Umbilical cord (tissue), 2 donors: ENCODE measurements around the gene NLGN1. TPM values are rescaled to one million over a fixed set of nuclear protein-coding genes. Genes with fewer than 3 reads are reported as not detected.
A peak's percentile ranks its signal among the peaks of the same experiment; 100 is the strongest.
"Not testable (repeated sequence)": the region's sequence is repeated elsewhere in the genome, so short reads cannot be mapped to it uniquely, and the experiment has no call there.

Experiments used
- DNase-seq: peaks from one replicate; pipeline ENCODE4 v3.0.0-alpha.2; 2015; ENCODE audit warnings: low spot score
- total RNA-seq: library from RNA; depleted of rRNA; stranded (reverse); fragments of >200 nt; gene quantifications from one replicate; pipeline ENCODE4 v1.2.3, GENCODE V29; 2014; ENCODE audit warnings: low replicate concordance; ENCODE audit not compliant: insufficient read depth

Gene NLGN1
- total RNA-seq, 1 donor from 2014 or later: 8.7 TPM

DNA sequence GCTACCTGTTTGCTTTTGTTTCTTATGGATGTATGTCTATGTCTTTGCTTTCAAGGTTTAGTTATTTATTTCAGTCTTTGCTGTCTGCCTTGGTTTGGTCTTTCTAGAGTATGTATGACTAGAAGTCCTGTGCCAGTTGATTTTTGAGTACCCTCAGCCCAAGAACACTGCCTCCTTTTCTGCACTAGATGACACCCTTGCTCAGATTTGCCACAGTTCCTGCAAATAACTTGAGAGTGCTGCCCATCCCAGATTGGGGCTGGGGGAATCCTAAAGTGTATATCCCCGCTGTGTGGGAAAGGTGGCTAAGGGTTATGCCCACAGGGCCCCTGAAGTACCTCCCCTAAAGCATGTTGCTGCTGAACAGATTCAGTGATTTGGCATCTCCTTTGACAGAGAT is 32.0 kb downstream of the NLGN1 start:
- DNase-seq: no peak

DNA sequence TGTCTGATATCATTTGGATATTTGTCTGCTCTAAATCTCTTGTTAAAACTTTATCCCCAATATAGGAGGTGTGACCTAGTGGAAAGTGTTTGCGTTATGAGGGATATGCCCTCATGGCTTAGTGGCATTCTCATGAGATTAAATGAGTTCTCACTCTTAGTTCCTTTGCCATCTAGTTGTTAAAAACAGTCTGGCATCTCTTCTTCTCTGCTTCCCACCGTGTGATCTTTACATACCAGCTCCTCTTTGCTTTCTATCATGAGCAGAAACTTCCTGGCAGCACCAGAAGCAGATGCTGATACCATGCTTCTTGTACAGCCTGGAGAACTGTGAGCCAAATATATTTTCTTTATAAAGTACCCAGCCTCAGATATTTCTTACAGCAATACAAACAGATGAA is 33.0 kb downstream of the NLGN1 start:
- DNase-seq: no peak

DNA sequence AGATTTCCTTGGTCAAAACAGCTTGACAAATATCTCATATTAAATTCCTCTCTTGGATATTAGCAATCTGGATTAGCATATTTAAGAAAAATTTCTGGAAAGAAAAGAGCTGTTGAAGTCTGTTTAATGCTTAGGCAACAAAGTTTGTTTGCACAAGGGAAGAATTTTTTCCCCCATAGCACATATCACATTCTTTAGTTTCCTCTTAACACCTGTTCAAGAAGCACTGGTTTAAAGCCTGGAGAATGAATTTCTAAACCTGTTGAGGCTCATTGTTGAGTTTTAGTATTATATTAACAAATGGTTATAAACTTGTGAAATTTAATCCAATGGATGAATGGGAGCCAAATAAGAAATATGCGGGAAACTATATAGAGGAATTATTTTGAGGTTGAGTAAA is 41.5 kb downstream of the NLGN1 start:
- no peak for DNase-seq

DNA sequence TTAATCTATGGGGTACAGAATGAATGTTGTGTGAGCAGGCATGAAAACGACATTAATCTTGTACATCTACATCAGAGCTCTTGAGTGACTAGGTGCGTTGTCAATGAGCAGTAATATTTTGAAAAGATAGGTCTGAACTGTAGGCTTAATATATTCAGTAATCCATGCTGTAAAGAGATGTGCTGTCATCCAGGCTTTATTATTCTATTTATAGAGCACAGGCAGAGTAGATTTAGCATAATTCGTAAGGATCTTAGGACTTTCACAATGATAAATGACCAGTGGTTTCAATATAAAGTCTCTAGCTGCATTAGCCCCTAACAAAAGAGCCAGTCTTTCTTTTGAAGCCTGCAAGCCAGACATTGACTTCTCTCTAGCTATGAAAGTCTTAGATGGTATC is 43.0 kb downstream of the NLGN1 start:
- peak; percentile 6 for DNase-seq

DNA sequence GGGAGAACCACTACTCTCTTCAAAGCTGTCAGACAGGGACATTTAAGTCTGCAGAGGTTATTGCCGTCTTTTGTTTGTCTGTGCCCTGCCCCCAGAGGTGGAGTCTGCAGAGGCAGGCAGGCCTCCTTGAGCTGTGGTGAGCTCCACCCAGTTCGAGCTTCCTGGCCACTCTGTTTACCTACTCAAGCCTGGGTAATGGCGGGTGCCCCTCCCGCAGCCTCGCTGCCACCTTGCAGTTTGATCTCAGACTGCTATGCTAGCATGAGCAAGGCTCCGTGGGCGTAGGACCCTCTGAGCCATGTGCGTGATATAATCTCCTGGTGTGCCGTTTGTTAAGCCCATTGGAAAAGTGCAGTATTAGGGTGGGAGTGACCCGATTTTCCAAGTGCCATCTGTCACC is 54.0 kb downstream of the NLGN1 start:
- not testable (repeated sequence) for DNase-seq

DNA sequence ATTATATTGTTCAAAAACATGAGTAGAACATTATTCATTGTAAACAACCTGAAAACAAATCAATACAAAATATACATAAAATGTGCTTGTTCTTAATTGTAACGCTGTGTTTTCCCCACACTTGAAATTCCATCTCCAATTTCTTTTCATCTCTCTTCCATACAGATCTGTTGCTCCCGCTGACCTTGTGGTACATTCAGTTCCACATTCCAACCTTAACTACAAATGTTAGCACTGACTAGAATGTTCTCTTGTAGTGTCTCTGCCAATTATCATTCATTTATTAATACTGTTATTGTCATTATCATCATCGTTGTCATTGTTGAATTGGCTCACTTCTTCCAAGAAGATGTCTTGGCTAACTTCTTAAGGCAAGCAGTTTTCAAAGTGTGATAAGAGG is 65.7 kb downstream of the NLGN1 start:
- DNase-seq: no peak

DNA sequence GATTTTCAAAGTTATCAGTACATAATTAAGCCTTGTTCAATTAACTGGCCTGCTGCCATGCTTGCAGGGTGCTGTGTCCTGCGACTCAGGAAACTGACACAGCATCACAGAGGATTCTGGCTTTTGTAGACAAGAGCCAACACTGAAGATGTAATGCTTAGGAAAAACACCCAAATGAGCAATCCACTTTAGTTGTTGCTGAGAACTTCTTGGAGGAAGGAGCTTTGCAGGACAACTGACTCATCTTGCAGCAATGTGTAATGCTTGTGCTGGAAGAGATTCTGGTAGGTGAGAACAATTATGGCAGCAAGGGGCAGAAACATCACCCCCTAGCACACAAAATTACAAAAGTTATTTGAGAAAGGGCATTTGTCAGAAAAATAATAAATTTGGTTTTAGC is 67.6 kb downstream of the NLGN1 start:
- DNase-seq: no peak

DNA sequence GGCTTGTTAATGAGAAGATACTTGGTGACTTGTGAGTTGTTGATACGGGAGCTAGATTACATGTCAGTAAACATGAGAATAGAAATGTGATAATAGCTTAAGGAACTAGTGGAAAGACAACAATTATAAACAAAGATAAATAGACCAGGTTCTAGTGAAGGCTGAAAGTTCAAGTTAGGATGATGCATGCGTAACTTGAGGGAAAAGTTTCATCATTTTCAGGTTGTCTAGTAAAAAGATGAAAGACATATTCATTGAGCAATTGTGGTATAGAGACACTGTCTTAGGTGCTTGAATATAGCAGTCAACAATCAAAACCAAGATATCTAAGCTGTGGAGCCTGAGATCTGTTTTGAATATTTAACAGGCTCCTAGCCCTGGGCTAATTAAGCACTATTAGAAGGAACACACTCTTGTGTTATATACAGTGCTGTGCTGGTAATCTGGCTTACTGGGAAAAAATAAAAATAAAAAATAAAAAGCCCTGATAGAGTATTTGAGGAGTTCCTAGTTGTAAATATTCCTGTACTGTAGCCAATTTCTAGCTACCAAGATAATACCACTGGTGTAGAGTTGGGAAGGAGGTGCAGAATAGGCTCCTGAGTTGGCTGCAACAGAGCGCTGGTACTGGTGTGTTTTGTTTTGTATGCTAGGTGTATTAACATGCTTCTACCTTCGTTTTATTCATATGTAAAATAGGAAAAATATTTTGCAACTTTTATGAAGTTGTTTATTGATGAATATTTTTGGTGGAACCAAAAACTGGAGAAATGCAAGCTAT is 68.5 kb downstream of the NLGN1 start:
- DNase-seq: no peak

DNA sequence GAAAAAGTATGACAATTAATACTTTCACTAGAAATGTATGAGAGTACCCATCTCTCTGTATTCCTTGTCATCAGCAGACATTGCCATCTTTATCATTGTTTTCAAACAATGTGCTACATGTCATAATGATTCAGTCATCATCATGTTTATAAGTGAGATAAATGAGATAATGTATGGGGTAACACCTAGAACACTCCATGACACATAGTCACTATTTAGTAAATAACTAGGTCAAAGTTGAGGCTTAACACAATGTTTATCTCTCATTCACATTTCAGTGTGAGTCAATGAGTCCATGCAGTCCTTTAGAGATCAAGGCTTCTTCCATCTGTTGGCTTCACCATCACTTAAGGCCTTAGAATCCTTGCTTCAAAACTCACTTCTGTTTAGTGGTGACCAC is 70.0 kb downstream of the NLGN1 start:
- no peak for DNase-seq

DNA sequence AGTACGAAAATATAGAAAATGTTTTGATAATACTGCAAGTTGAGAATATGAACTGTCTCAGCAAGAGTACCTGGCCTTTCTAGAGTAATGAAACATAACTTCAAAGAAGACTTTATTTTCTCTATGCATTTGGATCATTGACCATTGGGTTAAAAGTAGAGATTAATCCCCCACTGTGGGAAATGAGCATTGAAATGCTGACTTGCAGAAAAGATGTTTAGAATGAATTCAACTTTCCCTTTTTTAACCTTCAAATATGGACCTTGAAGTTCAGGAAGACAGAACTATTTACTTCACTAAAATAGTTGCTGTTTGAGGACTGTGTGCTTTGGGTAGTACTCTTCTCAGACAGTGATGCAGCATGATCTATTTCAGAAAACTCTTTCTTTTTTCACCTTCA is 75.7 kb downstream of the NLGN1 start:
- DNase-seq: no peak

DNA sequence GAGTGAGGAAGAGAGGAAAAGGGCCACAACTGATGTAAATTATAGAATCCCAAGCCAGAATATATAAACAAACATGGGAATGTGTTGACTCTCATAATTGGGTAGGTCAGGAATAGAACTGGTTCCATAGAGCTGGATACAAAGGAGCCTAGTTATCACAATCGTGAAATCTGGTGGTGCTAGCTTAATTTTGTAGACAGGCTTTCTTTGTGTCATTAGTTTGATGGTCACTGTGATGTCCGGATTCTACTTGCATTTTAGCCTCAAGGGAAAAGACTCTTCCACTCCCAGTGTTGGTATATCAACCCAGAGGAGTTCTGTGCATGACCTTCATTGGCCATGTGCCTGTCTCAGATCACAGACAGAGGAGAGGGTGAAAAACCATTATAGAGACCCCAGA is 81.8 kb downstream of the NLGN1 start:
- DNase-seq: no peak

DNA sequence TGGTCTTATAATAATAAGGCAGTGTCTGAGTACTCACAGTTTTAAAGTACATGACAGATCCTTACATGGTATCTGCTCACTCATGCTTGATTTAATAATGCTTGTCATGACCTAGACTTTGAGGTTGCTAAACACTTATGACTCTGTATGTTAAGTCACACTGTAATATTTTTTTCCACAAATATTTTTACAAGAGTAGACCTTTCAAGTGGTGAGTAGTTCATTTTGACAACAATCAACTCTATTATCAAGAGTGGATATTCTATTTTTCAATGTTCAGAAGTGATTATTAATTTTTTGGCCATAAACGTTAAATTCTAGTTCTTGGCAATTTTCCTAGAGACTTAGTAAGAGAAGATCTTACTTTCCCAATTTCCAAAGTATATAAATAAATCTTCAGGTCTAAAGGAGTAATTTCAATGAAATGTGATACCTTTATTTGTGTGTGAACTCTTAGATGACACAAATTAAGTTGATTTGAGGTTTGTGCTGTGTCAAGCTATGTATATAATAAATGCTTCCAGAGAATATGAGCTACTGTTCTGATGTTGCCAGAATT is 104.5 kb downstream of the NLGN1 start:
- peak; percentile 8 for DNase-seq

DNA sequence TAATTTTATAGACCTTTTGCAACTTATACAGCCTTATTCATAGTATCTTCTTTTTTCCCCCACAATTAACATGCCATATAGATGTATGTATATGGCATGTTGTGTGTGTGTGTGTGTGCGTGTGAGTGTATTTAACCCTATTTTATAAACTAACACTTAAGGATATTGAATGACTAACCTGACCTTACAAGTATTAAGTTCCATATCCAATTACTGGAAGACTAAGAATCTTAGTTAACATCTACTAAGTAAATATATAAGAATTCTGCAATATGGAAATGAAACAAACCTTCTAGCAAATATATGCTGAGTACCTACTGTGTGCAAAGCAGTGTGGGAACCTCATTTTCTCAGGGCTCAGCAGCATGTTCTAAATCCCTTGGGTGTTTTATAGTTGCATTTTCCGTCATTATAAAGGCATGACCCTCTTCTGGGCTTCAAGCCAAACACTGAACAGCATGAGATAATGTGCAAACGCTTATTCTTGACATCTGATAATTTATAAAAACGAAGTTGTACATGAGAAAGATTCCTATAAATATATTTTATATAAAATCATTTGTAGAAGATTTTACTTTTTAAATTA is 105.5 kb downstream of the NLGN1 start:
- DNase-seq: peak; percentile 81

DNA sequence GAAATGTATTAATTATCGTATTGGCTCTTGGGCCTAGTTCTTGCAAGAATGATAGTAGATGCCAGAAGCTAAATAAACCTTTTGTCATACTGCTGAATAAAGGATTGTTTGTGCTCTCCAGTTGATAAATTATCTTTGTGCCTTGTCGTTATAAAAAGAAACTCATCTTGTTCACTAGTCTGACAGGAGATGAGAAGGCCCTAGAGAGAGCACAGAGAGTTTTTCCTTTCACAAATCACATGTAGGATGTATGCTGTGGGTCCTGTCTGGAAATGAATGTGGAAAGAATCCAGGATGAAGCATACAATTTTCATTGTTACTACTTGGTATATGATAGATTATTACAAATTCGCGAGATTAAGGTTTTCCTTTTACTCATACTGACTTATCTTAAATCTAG is 113.0 kb downstream of the NLGN1 start:
- DNase-seq: no peak

DNA sequence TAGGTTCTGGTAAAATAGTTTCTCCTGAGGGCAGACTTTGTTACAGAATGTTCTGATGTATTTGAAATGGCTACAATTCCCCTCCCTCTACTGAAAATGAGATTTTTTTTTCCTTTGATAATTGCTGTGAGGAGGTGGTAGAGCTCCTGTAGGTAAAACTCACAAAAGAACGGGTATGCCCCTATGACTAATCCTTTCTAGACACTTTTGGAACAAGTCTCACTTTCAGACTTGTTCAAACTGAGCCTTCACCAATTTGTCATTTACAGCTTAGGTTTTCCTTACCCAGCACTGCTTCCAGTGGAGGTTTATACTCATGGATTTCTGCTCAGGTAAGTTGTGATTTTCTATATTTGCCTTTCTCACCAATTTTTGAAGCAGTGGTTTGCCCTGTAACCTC is 115.6 kb downstream of the NLGN1 start:
- DNase-seq: no peak

DNA sequence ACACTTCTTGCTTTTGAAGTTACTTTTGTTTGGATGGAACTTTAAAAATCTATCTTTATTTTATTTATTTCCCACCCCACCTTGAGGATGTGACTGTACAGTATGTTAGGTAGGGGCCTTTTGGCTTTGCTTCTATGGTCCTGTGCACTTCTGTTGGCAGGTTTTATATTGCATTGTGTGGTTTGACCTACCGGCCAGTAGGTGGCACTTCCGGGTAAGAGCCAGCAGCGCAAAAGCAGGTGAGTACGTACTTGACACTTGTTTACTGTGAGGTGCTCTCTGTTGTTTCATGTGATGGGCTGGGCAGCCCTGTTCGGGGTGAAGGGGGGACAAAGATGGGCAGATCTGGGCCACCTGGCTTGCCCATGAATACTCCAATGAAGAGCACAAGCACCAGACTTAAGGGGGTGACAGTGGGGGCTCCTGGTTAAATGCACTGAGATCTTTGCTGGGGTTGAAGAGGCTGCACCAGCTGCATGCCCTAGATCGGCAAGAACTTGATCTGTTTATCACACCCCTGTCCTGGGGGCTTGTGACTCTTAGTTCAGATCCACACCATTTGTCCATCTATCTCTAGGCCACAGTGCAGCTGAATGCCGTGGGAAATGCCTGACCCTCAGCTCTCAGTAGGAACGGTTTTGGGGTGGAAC is 131.6 kb downstream of the NLGN1 start:
- DNase-seq: no peak

DNA sequence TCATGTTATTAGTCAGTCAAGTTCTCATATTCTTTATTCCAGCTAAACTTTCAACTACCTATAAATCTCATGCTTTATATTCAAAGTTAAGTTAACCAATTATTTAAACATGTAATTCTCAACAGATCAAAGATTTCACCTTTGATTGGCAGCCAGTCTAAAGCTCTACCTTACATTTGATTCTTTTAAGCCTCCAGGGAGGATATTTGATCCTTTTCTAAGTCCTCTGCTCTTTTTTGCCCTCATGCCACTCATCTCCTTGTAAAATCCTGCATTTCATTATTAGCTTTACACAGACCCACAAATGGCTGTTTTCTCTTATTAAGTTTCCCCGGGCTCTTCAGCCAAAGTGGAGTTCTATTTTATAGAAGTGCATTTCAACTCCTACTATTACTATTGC is 134.1 kb downstream of the NLGN1 start:
- no peak for DNase-seq

DNA sequence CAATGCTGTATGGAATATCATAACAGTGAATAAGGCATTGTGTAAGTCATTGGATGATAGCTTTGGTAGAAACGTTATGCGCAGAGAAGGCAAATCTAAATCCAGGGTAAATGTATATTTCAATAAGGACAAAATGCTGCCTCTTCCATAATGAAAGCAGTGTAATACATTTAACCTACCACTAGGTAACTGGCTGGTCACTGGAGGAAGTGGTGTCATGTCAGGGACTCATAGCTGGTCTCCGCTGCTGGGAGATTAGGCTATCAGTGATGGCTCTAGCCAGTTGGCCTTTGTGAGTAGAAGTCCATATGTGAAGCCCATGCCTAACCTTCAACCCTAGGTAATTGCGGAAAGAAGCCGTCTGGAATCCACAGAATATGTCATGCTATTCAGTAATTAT is 140.9 kb downstream of the NLGN1 start:
- DNase-seq: no peak

DNA sequence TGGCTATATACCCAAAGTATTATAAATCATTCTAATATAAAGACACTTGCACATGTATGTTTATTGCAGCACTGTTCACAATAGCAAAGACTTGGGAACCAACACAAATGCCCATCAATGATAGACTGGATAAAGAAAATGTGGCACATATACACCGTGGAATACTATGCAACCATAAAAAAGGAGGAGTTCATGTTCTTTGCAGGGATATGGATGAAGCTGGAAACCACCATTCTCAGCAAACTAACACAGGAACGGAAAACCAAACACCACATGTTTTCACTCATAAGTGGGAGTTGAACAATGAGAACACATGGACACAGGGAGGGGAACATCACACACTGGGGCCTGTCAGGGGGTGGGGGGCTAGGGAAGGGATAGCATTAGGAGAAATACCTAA is 148.0 kb downstream of the NLGN1 start:
- DNase-seq: not testable (repeated sequence)

DNA sequence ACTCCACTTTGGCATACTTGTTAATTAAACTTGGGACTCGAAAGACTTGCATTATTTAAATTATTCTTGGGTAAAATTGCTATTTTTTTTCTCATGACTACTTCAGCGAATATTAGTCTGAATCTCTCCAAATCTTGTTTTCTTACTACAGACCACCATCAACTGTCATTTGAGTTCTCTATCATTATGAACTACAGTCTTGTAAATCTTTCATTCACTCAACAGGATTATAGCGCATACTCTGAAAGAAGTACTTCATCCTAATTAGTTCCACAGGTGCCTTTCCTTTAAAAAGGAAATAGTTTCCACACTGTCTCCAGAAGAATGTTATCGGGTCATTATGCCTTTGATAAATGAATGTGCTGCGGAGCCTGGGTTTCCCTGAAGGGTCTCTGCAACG is 149.5 kb downstream of the NLGN1 start:
- DNase-seq: no peak

DNA sequence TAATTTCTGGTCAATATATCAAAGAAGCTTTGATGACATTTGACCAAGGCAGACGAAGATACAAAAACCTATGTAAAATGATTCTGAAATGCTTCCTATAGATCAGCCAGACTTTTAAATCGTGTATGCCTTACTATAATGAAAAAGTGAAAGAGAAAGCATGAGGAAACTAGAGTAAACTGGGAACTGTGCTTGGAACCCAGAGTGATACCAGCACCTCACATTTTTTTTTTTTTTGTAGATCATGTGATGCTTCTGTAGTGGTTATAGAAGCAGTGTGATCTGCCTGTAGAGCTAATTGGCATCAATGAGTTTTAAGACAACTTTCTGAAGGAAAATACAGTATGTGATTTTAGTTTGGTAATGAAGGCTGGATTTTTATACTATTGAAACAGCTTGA is 150.7 kb downstream of the NLGN1 start:
- no peak for DNase-seq

DNA sequence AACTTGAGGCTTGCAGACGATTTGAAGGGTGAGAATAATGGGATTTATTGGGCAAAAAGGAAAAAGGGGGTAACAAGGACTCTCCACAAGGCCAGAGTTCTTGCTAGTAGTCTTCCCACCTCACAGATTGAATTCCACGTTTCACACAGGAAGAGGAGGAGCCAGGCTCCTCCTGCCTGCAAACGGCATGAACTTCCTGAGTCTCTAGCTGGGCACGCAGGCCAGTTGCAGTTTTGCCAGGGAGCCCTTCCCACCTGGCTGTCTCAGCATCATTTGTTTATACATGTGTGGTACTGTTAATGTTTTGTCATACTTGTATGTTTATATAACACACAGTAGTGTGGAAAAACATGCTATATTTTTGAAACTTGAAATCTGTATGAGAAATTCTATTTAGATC is 155.0 kb downstream of the NLGN1 start:
- DNase-seq: no peak
